ENCODE data around the gene GRIK4.

DNA sequence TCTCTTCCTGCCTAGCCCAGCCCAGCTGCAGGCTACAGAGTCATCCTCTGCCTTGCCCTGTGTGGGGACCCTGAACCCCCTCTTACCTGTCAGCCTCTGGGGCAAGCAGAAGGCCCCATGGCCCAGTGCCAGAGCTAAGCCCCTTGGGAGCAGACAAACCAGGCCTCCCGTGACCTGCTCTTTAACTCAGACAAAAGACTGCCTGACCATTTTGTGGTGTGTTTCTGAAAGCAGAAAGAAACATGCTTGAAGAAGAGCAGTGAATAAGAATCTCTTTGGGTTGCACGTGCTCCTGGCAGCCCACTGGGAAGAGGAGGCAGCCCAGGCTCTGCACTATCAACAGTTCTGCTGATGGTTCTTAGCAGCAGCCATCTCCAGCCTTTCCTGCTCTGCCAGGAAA, 118.6 kb downstream of the GRIK4 start:
- TF ChIP-seq EZH2phosphoT487 (IDR thresholded peaks at IDR 0.05; ENCODE audit: borderline replicate concordance, low read length) (no peak), EZH2 (IDR thresholded peaks at IDR 0.05; ENCODE audit: low read length, unreplicated experiment) (no peak)
- TF ChIP-seq, protein P1, sequence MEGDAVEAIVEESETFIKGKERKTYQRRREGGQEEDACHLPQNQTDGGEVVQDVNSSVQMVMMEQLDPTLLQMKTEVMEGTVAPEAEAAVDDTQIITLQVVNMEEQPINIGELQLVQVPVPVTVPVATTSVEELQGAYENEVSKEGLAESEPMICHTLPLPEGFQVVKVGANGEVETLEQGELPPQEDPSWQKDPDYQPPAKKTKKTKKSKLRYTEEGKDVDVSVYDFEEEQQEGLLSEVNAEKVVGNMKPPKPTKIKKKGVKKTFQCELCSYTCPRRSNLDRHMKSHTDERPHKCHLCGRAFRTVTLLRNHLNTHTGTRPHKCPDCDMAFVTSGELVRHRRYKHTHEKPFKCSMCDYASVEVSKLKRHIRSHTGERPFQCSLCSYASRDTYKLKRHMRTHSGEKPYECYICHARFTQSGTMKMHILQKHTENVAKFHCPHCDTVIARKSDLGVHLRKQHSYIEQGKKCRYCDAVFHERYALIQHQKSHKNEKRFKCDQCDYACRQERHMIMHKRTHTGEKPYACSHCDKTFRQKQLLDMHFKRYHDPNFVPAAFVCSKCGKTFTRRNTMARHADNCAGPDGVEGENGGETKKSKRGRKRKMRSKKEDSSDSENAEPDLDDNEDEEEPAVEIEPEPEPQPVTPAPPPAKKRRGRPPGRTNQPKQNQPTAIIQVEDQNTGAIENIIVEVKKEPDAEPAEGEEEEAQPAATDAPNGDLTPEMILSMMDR (conservative IDR thresholded peaks at IDR 0.05; ENCODE audit: low read depth, low read length) = no peak

Measured in PC-3 (cell line).